Sigmoid colon (tissue), 7 donors: Measurements from ENCODE around the gene HMGCL. TPM values are rescaled to one million over a fixed set of nuclear protein-coding genes. Genes with fewer than 3 reads are reported as not detected.
"Not testable (repeated sequence)": the region's sequence is repeated elsewhere in the genome, so short reads cannot be mapped to it uniquely, and the experiment has no call there.

Experiments
- DNase-seq: peaks from one replicate; pipeline ENCODE4 v3.0.0-alpha.2; 2019
- H3K27ac ChIP-seq, 4 donors: fragments of 200-600 bp; sonication (generic); one replicate each; pipeline ENCODE4 v1.5.1; 2016 to 2019; ENCODE audit warnings: mild to moderate bottlenecking in 1 of 4
- H3K27me3 ChIP-seq, 3 donors: fragments of 200-600 bp; sonication (generic); one replicate each; pipeline ENCODE4 v1.5.1; 2019; ENCODE audit warnings: mild to moderate bottlenecking in 1 of 3
- H3K36me3 ChIP-seq, 4 donors: fragments of 200-600 bp; sonication (generic); one replicate each; pipeline ENCODE4 v1.5.1; 2016 to 2019
- H3K4me1 ChIP-seq, 4 donors: fragments of 200-600 bp; sonication (generic); one replicate each; pipeline ENCODE4 v1.5.1; 2017 to 2019
- H3K4me3 ChIP-seq, 4 donors: fragments of 200-600 bp; sonication (generic); one replicate each; pipeline ENCODE4 v1.5.1; 2017 to 2019; ENCODE audit warnings: mild to moderate bottlenecking in 2 of 4, moderate library complexity in 1 of 4
- H3K9me3 ChIP-seq, 4 donors: fragments of 200-600 bp in 3 of 4; sonication (generic) in 3 of 4; one replicate each; pipeline versions ENCODE4 v1.5.1 to v1.6.1; 2013 to 2019
- EP300 ChIP-seq, 4 donors: sonication (generic); formaldehyde crosslinking; IDR thresholded peaks; one replicate each; pipeline ENCODE4 v1.6.1; 2017; ENCODE audit warnings: antibody characterized with exemption in 4 of 4
- POLR2A ChIP-seq, 2 donors: fragments of 450-650 bp; IDR thresholded peaks; one replicate each; pipeline ENCODE4 v1.6.1; 2016; ENCODE audit warnings: antibody characterized with exemption in 2 of 2, mild to moderate bottlenecking in 2 of 2, moderate library complexity in 2 of 2
- POLR2AphosphoS5 ChIP-seq, 4 donors: sonication (generic); formaldehyde crosslinking; IDR thresholded peaks; one replicate each; pipeline ENCODE4 v1.6.1; 2017; ENCODE audit warnings: antibody characterized with exemption in 4 of 4
- WGBS, 2 donors: extraction: QIAGEN DNeasy Blood & Tissue Kit; methylation state at CpG; one replicate each; pipeline ENCODE4 v1.1.7; 2013; 5-methylcytosine and 5-hydroxymethylcytosine counted together
- intact Hi-C: fragments of 100-400 bp; cut with DNase I; formaldehyde crosslinking; loops from one replicate; pipeline ENCODE4 v1.15.1; 2023
- polyA plus RNA-seq, 3 donors: library from polyadenylated mRNA; stranded (reverse); fragments of 200-250 nt; gene quantifications; one replicate each; pipeline ENCODE4 v1.2.3, GENCODE V29; 2013
- total RNA-seq, 4 donors: library from RNA; depleted of rRNA; stranded (reverse); fragments of >200 nt; gene quantifications; one replicate each; pipeline ENCODE4 v1.1.0, GENCODE V29; 2016
- TF ChIP-seq, protein P1 (sequence below), 4 experiments: fragments of 450-650 bp in 3 of 4; fragments of 200-600 bp in 1 of 4; IDR thresholded peaks; one replicate each; pipeline ENCODE4 v1.5.1; 2016 to 2019; ENCODE audit warnings: antibody characterized with exemption in 4 of 4, mild to moderate bottlenecking in 3 of 4, moderate library complexity in 2 of 4
- donor health status: healthy with polysubstance abuse.
- donor health status: Bipolar disorder and iron deficiency.
- donor health status: healthy.

HMGCL gene
- total and polyA plus RNA-seq, 7 donors: 24.8 to 156 (median 47.4) TPM

- Histone ChIP-seq H3K4me3 (peak overlapping the region; percentile 52 to 84 (median 77)), H3K4me1 (peaks cover 0 to 37% (median 32%) of the 10 kb centered on the region in 4 donors), H3K27ac (peak overlapping the region; percentile 73 to 85 (median 82)), H3K27me3 (no peaks in the 10 kb centered on the region), H3K36me3 (peaks cover 6 to 48% (median 16%) of the 10 kb centered on the region in 4 donors), H3K9me3 (no peaks in the 10 kb centered on the region)
- DNase-seq: peak; percentile 71
- TF ChIP-seq, protein P1, sequence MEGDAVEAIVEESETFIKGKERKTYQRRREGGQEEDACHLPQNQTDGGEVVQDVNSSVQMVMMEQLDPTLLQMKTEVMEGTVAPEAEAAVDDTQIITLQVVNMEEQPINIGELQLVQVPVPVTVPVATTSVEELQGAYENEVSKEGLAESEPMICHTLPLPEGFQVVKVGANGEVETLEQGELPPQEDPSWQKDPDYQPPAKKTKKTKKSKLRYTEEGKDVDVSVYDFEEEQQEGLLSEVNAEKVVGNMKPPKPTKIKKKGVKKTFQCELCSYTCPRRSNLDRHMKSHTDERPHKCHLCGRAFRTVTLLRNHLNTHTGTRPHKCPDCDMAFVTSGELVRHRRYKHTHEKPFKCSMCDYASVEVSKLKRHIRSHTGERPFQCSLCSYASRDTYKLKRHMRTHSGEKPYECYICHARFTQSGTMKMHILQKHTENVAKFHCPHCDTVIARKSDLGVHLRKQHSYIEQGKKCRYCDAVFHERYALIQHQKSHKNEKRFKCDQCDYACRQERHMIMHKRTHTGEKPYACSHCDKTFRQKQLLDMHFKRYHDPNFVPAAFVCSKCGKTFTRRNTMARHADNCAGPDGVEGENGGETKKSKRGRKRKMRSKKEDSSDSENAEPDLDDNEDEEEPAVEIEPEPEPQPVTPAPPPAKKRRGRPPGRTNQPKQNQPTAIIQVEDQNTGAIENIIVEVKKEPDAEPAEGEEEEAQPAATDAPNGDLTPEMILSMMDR (IDR thresholded peaks at IDR 0.05): no peak
- TF ChIP-seq POLR2AphosphoS5 (IDR thresholded peaks at IDR 0.05): no peak
- TF ChIP-seq POLR2A (IDR thresholded peaks at IDR 0.05): no peak
- no peak for TF ChIP-seq EP300 (IDR thresholded peaks at IDR 0.05)
- WGBS, 2 donors: 0 to 2% methylated on average over 15 of the region's 15 CpGs
- intact Hi-C loops: no loop called here
These were observed 33.6 kb downstream of the HMGCL start for GRCh38 chr1:23791516-23792047.

GRCh38 chr1:23790696-23791515, 34.3 kb downstream of the HMGCL start, which contains the start of gene LYPLA2:
LYPLA2 (plus strand) TSS chr1:23791145; CDS start chr1:23792683, 1,538 bp downstream.
- peak within 1 kb of the TSS; percentile 73 to 85 (median 82) for H3K27ac ChIP-seq
- no peak for TF ChIP-seq POLR2A (IDR thresholded peaks at IDR 0.05)
- TF ChIP-seq POLR2AphosphoS5 (IDR thresholded peaks at IDR 0.05): peak; percentile 35 to 83 (median 74)
- peaks cover 6 to 52% (median 22%) of the 10 kb centered on the region in 4 donors for H3K36me3 ChIP-seq
- peak within 1 kb of the TSS; percentile 52 to 84 (median 77) for H3K4me3 ChIP-seq
- peak; percentile 97 for DNase-seq
- H3K9me3 ChIP-seq: no peaks in the 10 kb centered on the region
- peaks cover 0 to 37% (median 32%) of the 10 kb centered on the region in 4 donors for H3K4me1 ChIP-seq
- H3K27me3 ChIP-seq: no peaks in the 10 kb centered on the region
- intact Hi-C loops: no loop called here
- WGBS, 2 donors: 1% methylated on average over 47 of the region's 47 CpGs

DNA sequence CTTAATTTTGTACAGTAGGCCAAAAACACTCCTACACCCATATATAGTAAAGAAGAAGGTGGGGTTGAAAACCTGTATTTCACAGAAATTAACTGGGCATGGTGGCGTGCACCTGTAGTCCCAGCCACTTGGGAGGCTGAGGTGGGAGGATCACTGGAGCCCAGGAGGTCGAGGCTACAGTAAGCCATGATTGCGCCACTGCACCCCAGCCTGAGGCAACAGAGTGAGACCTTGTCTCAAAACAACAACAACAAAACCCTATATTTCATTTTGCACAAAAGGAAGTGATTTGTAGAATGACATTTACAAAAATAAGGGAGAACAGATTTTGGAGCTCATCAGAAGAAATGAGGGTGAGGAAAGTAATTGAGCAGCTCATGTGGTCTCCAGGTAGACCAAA, 36.5 kb downstream of the HMGCL start:
- Histone ChIP-seq H3K27ac (no peak overlapping the region), H3K27me3 (no peaks in the 10 kb centered on the region), H3K4me3 (no peak overlapping the region), H3K36me3 (peaks cover 6 to 53% (median 24%) of the 10 kb centered on the region in 4 donors), H3K9me3 (no peaks in the 10 kb centered on the region), H3K4me1 (peaks cover 0 to 32% (median 30%) of the 10 kb centered on the region in 4 donors)
- no peak for DNase-seq
- WGBS, 2 donors: 96% methylated on average over 3 of the region's 3 CpGs
- intact Hi-C loops: no loop called here
- TF ChIP-seq POLR2AphosphoS5 (IDR thresholded peaks at IDR 0.05): no peak
- TF ChIP-seq, protein P1 (IDR thresholded peaks at IDR 0.05): no peak
- TF ChIP-seq EP300 (IDR thresholded peaks at IDR 0.05): no peak
- no peak for TF ChIP-seq POLR2A (IDR thresholded peaks at IDR 0.05)

GRCh38 chr1:23787701-23788100, 37.5 kb downstream of the HMGCL start:
- TF ChIP-seq POLR2AphosphoS5 (IDR thresholded peaks at IDR 0.05) (no peak), EP300 (IDR thresholded peaks at IDR 0.05) (no peak)
- no peaks in the 10 kb centered on the region for H3K9me3 ChIP-seq
- H3K27me3 ChIP-seq: no peaks in the 10 kb centered on the region
- DNase-seq: no peak
- H3K4me1 ChIP-seq: peaks cover 0 to 22% (median 20%) of the 10 kb centered on the region in 4 donors
- intact Hi-C loops: no loop called here
- peaks cover 6 to 57% (median 23%) of the 10 kb centered on the region in 4 donors for H3K36me3 ChIP-seq
- WGBS, 2 donors: 96 to 98% methylated on average over 3 of the region's 3 CpGs
- H3K4me3 ChIP-seq: no peak overlapping the region
- no peak overlapping the region for H3K27ac ChIP-seq

DNA sequence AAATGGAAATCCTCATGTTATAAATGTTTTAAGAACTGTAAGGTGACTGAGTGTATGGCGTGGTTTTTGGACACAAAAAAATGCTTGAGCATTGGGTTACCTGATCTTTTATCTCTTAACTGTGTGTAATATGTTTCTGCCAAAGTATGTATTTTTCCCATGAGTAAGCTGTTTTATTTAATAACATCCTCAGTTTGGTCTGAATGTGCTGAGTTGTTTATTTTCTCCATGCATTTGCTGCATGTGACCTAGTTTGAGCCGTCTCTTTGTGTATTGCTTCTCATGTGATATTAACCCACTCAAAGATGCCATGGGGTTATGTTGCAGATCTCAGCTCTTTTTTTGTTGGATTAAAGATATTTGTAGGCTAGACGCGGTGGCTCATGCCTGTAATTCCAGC, 40.4 kb downstream of the HMGCL start:
- intact Hi-C loops: no loop called here
- no peak overlapping the region for H3K27ac ChIP-seq
- WGBS, 2 donors: 86 to 93% methylated on average over 4 of the region's 4 CpGs
- H3K4me1 ChIP-seq: peaks cover 0 to 6% (median 3%) of the 10 kb centered on the region in 4 donors
- no peak for DNase-seq
- no peak for TF ChIP-seq EP300 (IDR thresholded peaks at IDR 0.05)
- no peak for TF ChIP-seq POLR2AphosphoS5 (IDR thresholded peaks at IDR 0.05)
- no peak for TF ChIP-seq POLR2A (IDR thresholded peaks at IDR 0.05)
- TF ChIP-seq, protein P1 (IDR thresholded peaks at IDR 0.05): no peak
- H3K36me3 ChIP-seq: peaks cover 6 to 85% (median 23%) of the 10 kb centered on the region in 4 donors
- no peak overlapping the region for H3K4me3 ChIP-seq
- no peaks in the 10 kb centered on the region for H3K9me3 ChIP-seq
- H3K27me3 ChIP-seq: no peaks in the 10 kb centered on the region

DNA sequence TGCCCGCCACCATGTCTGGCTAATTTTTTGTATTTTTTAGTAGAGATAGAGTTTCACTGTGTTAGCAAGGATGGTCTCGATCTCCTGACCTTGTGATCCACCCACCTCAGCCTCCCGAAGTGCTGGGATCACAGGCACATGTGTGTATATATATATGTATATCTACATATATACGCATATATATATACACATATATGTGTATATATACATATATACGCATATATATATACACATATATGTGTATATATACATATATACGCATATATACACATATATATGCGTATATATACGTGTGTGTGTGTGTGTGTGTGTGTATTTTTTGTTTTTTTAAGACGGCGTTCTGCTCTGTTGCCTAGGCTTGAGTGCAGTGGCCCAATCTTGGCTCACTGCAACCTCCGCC, 42.1 kb downstream of the HMGCL start:
- intact Hi-C loops, H3K27me3 ChIP-seq, H3K4me3 ChIP-seq, H3K27ac ChIP-seq, H3K9me3 ChIP-seq: not testable (repeated sequence)
- DNase-seq: peak; percentile 7
- Histone ChIP-seq H3K4me1 (peaks cover 0 to 18% (median 14%) of the 10 kb centered on the region in 4 donors), H3K36me3 (peaks cover 6 to 78% (median 23%) of the 10 kb centered on the region in 4 donors)
- 93 to 94% methylated on average over 11 of the region's 11 CpGs for WGBS, 2 donors
